SU-DHL-6 (cell line): ENCODE results near the gene SCUBE1.

Experiments
- EZH2phosphoT487 ChIP-seq: fragments of 200-600 bp; sonication (generic), shearing (Covaris generic); conservative IDR thresholded peaks from 2 replicates; pipeline ENCODE4 v1.6.1; 2018; ENCODE audit warnings: mild to moderate bottlenecking, antibody characterized with exemption, low read length, moderate library complexity, mixed read lengths
- TF ChIP-seq, protein P1 (sequence below): fragments of 200-600 bp; sonication (generic); IDR thresholded peaks from one replicate; pipeline ENCODE4 v1.5.1; 2017; ENCODE audit warnings: antibody characterized with exemption, mild to moderate bottlenecking, low read length, moderate library complexity; ENCODE audit not compliant: insufficient read depth, poor library complexity, severe bottlenecking

DNA sequence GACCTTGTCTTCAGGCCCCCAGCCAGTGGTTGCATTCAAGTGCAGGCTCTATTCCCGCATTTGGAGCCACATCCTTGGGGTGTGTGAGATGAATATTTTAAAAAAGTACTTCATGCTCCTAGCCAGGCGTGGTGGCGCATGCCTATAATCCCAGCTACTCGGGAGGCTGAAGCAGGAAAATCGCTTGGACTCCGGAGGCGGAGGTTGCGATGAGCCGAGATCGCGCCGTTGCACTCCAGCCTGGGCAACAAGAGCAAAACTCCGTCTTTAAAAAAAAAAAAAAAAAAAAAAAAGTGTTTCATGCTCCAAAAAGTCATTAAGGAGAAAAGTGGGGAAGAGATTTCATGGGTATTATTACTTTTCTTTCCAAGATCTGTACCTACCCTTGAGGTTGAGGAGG lies 18.0 kb downstream of the SCUBE1 start:
- TF ChIP-seq, protein P1, sequence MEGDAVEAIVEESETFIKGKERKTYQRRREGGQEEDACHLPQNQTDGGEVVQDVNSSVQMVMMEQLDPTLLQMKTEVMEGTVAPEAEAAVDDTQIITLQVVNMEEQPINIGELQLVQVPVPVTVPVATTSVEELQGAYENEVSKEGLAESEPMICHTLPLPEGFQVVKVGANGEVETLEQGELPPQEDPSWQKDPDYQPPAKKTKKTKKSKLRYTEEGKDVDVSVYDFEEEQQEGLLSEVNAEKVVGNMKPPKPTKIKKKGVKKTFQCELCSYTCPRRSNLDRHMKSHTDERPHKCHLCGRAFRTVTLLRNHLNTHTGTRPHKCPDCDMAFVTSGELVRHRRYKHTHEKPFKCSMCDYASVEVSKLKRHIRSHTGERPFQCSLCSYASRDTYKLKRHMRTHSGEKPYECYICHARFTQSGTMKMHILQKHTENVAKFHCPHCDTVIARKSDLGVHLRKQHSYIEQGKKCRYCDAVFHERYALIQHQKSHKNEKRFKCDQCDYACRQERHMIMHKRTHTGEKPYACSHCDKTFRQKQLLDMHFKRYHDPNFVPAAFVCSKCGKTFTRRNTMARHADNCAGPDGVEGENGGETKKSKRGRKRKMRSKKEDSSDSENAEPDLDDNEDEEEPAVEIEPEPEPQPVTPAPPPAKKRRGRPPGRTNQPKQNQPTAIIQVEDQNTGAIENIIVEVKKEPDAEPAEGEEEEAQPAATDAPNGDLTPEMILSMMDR = no peak
- TF ChIP-seq EZH2phosphoT487 = no peak
